ENCODE results near the gene APLF.

The APLF gene

GRCh38 chr2:68467077-68467960, at the start of gene APLF, which contains the start of gene FBXO48:
Gene APLF (plus strand): TSS chr2:68467585. CDS start chr2:68467732, 147 bp downstream.
Gene FBXO48 (minus strand): TSS chr2:68467294. CDS start chr2:68465145, 2,149 bp downstream.
- peak; percentile 100 for DNase-seq

- no peak for DNase-seq
Observed at GRCh38 chr2:68417926-68418325, 49.5 kb upstream of the APLF start.

- DNase-seq = no peak
Observed at GRCh38 chr2:68418419-68418818, 49.0 kb upstream of the APLF start.

GRCh38 chr2:68418855-68419254, 48.5 kb upstream of the APLF start:
- DNase-seq = no peak

GRCh38 chr2:68420254-68420910, 47.0 kb upstream of the APLF start:
- DNase-seq = peak; percentile 14

- no peak for DNase-seq
Observed at GRCh38 chr2:68423966-68424650, 43.3 kb upstream of the APLF start.

- no peak for DNase-seq
Observed at GRCh38 chr2:68425503-68425902, 41.9 kb upstream of the APLF start.

- no peak for DNase-seq
Observed at GRCh38 chr2:68426446-68426845, 40.9 kb upstream of the APLF start.

- DNase-seq = no peak
Observed at GRCh38 chr2:68426848-68427579, 40.4 kb upstream of the APLF start.

- DNase-seq = no peak
Observed at GRCh38 chr2:68428126-68428525, 39.3 kb upstream of the APLF start.

- DNase-seq = no peak
Observed at GRCh38 chr2:68428746-68429145, 38.6 kb upstream of the APLF start.

- DNase-seq = no peak
Observed at GRCh38 chr2:68429311-68429826, 38.0 kb upstream of the APLF start.

- no peak for DNase-seq
Observed at GRCh38 chr2:68431316-68431972, 35.9 kb upstream of the APLF start.

- DNase-seq = peak; percentile 87
Observed at GRCh38 chr2:68432696-68433658, 34.4 kb upstream of the APLF start.

GRCh38 chr2:68434981-68435380, 32.4 kb upstream of the APLF start:
- DNase-seq = peak; percentile 24

- DNase-seq = no peak
Observed at GRCh38 chr2:68435615-68436014, 31.8 kb upstream of the APLF start.

GRCh38 chr2:68436270-68436669, 31.1 kb upstream of the APLF start:
- no peak for DNase-seq

GRCh38 chr2:68438455-68439303, 28.7 kb upstream of the APLF start:
- no peak for DNase-seq

- DNase-seq = peak; percentile 95
Observed at GRCh38 chr2:68441179-68441993, 26.0 kb upstream of the APLF start.
